GM21423 (cell line): ENCODE results near the gene RBMS1.
A peak's percentile ranks its signal among the peaks of the same experiment; 100 is the strongest.

ENCODE experiments used
- ATAC-seq: cut with Tn5 transposase; IDR thresholded peaks from one replicate; pipeline ENCODE4 v1.9.1; 2021; ENCODE audit warnings: mild to moderate bottlenecking, moderate library complexity; ENCODE audit not compliant: unreplicated experiment

RBMS1 gene

GRCh38 chr2:160232905-160233475, 260.6 kb downstream of the RBMS1 start:
- no peak for ATAC-seq

GRCh38 chr2:160229591-160229990, 264.0 kb downstream of the RBMS1 start:
- no peak for ATAC-seq

- ATAC-seq: no peak
These were observed 265.3 kb downstream of the RBMS1 start for GRCh38 chr2:160228141-160228917.

GRCh38 chr2:160227293-160227915, 266.2 kb downstream of the RBMS1 start:
- no peak for ATAC-seq

- ATAC-seq: no peak
These were observed 267.2 kb downstream of the RBMS1 start for GRCh38 chr2:160226367-160226766.

- ATAC-seq: no peak
These were observed 267.9 kb downstream of the RBMS1 start for GRCh38 chr2:160225722-160226121.

DNA sequence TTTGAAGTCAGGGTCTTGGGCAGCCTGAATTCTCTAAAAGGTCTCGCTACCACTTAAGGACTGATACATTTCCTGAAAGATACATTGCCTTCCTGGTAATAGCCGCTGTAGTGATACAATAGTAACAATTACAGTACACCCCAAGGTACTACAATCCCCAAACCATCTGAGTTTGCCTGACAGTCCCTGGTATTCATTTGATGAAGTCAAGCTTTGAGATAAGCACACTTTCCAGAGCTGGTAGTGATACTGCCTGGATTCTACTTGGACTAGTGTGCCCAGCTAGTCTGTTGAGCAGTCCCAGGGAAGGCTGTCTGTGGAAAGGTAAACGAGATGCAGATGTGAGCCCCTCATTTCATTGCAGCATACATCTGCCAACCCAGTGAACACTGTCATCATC, 269.1 kb downstream of the RBMS1 start:
- ATAC-seq: no peak

- ATAC-seq: peak; percentile 93
These were observed 269.5 kb downstream of the RBMS1 start for GRCh38 chr2:160224060-160224459.

DNA sequence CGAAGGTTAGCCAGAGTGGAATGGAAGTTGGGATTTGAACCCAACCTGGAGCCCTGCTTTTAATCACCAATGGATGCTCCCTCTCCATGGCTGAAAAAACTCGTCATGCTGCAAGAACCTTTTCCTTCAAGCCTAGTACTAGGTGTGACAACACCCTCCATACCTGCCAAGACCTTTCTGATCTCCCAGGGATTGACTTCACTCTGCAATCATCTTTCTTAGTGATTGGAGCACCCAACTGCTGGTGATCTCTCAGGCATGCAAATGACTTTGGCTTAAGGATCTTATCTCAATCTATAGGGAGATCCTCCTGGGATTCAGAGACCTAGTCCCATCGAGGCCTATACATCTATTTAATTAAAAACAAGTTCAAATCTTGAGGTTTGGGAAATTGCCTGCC, 270.0 kb downstream of the RBMS1 start:
- ATAC-seq: no peak

GRCh38 chr2:160222546-160223283, 270.9 kb downstream of the RBMS1 start:
- no peak for ATAC-seq
